Kidney capillary endothelial cell (primary cell): ENCODE data around the gene ABTB1.

ENCODE experiments used
- DNase-seq: peaks from one replicate; pipeline ENCODE4 v3.0.0-alpha.2; 2018; ENCODE audit warnings: low spot score

ABTB1 gene

DNA sequence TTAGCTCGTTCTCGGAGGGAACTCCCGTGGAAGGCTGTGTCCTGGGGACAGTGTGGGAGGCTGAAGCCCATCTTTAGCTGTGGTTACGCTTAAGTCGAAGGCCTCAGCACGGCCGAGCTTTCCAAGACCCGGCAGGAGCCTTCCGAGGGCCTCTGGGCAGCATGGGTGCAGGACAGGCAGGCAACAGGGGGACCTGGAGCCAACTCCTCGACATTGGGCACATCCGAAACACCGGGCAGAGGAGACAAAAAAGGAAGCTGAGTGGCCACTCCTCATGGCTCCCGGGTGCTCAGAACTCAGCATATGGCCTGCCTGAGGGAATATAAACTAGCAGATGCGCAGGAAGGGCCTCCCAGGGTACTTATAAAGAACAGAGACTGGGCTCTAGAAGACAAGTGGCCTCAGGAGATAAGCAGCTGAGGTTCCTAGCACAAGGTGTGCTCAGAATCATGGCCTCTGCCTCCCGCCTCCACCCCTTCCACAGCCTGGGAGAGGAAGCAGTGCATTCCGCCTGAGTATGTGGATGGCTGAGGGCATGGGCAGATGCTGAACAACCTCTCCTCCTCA, 34.1 kb downstream of the ABTB1 start:
- no peak for DNase-seq

DNA sequence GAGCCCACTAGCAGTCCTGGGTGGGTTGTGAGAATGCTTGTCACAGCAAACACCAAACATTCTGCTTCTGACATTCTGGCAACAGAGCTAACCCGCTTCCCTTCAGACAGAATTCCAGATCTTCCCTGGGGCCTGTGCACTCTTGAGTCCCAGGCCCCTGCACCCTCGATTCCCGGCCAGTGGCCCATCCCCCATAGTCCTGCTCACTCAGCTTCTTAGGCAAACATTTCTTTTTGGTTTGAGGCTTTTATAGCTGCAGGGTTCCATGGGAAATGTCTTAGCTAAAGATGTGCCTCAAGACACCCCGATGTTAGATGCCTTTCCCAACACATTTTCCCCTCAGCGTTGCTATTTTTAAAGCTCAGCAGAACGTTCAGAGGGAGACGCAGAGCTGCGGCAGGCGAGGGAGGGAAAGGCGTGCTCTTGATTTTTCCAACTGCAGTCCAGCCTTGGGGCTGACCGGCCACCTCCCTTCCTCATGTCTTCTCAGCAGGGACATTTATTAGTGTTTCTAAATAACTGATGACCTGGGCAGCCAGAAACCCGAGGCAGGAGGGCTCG, 35.2 kb downstream of the ABTB1 start:
- DNase-seq = no peak

DNA sequence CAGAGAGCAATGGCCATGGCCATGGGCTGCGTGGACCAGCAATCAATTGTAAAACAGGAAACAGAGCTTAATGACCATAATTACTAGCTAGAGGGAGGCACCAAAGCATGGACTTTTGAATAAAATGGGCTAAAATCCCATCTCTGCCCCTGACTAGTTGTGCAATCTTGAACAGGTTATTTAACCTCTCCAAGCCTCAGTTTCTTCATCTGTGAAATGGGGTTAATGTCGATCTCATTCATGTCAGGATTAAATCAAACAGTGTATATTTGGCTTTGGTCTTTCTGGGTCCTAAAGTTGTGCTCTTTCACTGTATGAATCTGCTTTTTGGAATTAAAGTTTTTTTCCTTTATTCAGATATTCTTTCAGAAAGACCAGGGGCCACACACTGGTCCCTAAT, 36.1 kb downstream of the ABTB1 start:
- DNase-seq = no peak

DNA sequence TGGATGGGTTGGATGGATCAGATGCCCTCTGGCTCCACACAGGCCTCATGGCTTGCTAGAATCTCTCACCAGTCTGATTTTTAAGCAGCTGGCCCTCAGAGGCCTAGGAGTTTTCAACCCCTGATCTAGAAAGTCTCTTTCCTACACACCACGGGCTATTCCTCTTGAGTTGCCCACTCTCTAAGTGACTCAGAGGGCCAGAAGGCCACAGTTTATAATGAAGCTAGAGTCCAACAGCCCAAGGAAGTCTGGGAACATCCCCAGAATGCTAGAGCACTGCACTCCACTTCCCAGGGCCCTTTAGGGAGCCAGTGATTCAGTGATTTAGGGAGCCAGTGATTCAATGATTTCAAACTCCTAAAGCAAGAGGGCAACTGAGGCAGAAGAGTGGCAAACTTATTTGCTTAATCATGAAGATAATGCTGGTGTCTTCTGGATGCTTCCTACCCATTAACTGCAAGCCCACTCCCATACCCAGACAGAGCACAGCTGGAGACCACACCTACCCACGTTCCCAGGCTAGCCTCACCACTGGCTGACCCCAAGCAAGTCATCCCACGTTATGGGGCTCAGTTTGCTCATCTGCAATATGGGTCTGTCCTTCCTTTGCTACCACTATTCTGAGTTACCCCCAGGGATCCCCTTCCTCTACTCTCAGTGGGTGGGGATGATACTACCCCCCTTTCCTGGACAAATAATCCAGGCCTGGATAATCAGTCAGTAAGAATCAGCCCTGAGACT, 36.7 kb downstream of the ABTB1 start:
- DNase-seq = no peak

DNA sequence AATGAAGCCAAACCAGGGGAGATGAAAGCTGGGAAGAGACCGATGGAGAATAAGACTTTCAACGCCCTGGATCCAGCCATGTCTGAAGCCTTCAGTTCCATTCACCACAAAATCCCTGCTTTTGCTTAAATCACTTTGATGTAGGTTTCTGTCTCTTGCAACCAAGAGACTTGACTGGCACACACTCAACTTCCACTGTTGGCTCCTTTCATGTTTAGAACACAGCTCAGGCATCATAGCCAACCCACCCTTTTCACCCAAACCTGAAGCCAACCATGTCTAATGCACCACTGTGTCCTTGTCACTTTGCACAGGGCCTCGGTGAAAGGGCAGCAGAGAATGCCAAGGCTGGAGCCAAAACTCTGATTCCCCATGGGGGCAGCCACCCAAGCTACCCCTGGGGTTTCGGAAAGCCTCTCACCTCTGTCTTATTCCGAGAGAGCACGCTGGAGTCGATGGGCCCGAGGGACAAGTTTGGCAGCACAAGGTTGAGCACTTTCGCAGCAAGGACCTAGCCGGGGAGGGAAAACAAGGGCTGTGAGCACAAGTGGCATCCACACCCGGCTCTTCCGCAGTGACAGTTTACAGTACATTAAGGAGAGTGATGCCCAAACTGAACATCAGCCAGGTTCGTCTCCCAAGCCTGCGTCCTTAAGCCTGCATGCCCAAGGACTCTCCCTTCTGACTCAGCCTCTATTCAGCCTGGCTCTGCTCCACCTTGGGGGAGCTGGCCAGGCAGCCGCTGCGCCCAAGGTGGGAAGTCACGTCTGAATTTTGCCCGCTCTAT, 37.6 kb downstream of the ABTB1 start:
- no peak for DNase-seq

DNA sequence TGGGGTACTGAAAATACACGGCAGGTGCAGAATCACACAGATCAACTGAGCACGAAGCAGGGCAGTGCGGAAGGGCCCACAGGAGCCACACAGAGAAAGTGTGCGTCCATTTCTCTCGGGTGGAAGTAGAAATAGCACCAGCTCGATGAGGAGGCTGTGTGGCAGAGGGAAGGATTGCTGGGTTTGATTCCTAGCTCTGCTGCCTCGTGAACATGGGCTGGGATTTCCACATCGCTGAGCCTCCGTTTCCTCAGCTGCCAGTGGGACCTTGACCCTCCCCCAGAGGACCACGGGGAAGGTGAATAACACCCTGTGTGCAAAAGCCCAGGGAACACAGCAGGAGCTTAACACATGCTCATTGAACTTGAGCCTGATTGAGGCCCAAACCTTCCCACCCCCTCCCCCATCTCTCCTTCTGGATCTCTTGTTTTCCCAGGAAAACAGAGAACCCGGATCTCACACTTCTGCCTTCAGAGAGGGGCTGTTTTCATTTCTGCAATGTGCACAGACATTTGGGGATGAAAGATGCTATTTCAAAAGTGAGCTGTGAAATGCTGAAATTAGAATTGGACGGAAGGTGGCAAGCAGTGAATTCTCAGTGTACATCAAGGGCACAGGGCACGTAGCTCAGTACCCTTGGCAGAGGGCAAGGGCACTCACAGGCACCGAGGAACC, 38.4 kb downstream of the ABTB1 start:
- DNase-seq = no peak

DNA sequence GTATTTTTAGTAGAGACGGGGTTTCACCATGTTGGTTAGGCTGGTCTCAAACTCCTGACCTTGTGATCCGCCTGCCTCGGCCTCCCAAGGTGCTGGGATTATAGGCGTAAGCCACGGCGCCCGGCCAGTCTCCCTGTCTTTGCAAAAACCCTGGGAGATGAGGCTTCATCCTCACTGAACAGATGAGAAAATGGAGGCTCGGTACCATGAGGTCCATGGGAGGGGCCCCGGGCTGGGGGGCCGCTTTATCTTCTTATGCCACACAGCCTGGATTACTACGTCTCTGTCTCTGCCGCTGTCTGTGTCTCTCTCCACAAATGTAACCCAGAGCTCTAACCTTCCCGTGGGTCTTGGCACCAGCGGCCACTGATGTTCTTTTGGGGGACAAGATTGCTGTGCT, 39.1 kb downstream of the ABTB1 start:
- no peak for DNase-seq

DNA sequence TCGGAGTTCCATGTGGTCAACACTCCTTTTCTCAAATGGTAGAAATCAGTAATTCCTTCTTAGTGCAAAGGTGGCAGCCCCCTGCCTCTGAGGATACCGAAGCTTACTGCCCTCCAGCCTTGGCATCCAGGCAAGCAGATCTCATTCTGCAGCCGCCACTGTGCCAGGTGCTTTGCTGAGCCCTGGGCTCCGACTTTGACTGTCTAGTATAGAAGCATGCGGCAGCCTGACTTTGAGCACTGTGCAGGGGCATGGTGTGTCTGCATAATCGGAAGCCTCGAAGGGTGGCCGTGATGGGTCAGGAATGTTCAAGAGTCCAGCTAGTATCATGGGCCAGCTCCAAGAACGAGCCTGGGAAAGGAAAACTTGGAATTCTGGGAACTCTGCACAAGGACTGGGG, 39.7 kb downstream of the ABTB1 start:
- no peak for DNase-seq

DNA sequence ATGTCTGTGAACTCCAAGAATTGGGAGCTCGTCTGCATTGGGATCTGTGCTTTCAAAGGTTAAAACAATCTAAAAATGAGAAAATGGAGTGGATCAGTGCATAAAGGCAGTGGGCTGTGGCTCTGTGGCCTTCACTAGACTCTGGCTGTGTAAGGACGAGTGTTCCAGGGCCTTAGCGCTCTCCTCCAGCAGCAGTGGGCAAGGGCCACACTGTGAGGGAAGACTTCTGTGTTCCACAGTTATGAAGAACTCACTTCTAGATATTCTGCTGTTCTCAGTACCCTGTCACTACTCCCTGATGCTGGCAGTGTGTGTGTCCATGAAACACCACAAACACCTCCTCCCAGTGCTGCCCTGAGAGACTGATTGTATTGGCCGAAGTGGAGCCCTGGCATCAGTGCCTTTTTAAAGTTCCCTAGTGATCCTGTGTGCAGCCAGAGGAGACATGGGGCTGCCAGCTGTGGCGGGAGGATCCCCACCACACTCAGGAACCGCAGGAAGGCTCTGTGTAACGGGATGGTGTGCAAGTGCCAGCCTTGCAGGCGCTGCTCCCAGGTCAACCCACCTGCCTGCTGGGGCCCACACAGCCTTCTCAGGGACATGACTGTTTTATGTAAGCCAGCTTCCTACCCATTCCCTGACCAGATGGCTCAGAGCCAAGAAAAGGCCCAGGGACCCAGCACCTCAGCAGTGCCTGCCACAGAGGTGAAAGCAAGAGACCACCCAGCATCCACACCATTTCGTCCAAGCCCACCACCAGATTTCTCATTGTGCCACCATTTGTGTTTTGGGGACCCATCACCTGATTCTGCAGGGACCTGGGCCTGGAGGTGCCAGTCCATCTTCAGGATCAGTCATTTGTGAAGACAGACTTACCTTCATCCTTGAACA, 40.4 kb downstream of the ABTB1 start:
- DNase-seq = no peak

DNA sequence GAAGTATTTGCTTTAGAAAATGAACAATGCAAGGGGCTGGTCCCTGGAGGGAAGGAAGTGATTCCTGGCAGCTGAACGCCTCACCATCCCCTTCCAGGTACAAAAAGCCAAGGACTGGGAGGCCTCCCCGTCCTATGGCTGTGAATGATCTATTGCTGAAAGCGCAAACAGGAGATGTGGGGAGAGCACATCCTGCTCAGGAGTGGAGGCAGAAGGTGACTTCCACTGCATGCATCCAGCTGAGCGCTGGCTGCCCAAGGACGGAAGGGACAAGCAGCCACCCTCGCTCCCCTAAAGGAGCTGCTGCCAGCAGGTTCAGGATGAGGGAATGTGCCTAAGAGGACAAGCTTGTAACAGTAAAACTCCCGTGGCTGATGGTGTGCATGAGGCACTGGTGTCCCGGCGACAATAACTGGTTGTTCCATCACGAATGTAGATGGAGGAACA, 41.4 kb downstream of the ABTB1 start:
- no peak for DNase-seq

DNA sequence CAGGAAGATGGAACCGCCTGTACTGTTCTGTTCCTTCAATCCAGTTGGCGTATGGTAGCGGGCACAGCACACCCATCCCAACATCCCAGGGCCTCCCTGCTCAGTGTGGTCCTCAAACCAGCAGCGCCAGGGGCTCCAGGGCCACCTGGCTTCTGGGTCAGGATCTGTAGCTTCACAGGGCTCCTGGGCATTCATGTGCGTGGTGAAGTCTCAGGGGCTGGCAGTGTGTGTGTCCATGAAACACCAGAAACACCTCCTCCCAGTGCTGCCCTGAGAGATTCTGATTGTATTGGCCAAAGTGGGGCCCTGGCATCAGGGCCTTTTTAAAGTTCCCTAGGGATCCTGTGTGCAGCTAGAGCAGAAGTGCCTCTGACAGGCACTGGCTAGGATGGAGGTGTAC, 42.1 kb downstream of the ABTB1 start:
- no peak for DNase-seq

DNA sequence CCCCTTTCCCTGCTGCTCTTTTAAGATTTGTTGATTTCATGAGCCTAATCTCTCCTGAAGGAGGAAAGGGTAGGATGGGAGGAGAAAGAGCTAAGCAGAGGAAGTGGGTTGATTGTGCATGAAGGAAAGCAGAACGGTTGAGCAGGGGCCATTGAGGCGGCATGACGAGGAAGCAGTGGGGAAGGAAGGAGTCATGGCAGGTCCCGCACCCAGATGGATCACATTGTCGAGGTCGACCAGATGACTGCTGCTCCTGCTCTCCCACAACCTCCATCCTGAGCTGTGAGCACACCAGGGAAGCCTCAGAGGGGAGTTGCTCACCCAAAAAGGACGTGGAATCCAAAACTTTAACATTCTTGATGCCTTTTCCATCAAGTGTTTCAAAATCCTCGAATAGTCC, 42.8 kb downstream of the ABTB1 start:
- DNase-seq = no peak

DNA sequence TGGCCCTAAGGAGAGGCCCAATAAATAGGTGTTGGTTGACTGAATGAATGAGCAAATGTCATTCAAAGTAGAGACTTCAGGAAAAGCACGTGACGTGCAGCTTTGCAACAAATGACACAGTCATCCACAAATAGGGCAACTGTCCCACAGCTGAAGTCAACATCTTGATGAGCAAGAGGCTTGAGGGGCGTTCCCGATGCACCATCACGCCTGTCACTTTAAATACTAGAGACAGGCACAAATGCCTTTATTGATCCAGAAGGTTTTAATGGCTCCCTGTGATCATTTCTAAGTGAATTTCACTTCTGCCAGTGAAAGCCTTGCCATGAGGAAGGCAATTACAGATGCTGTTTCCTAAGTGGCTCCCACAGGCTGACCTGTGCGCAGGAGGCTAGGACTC, 43.6 kb downstream of the ABTB1 start:
- DNase-seq = no peak

DNA sequence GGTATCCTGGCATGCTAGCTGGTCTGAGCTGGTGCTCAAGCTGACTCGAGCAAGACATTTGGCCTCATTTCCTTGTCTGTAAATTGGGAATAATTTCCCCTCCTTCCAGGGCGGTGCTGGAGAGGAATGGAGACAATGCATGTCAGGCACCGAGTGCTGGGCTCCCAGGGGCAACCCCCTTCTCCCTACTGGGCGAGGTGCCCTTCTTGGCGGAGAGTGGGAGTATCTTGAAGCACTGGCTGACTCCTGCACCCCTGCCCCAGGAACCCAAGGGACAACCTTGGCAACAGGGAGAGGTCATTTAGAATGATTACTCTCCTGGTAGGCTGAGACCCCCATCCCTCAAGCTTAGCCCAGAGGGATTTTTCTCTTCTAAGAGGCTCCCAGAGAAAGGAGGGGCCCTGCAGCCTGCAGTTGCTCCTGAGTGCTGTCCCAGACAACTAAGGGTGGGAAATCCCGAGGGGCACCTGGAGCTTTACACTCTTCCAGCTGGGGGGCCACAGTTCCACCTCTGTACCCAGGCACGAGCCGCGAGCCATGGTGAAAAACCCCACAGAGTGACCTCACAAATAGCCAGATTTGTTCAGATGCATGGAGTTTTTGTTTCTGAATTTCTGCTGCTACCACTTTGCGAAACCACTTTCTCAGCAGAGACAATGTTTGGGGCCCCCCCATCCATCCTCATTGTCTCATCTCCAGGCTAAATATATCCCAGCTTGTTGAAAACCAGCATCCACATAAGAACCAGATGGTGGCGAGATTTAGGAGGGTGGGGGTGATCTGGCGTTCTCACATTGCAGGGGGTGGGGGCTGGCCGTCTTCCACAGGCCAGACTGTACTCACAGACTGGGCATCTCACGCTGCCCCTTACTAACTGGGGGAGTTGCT, 44.8 kb downstream of the ABTB1 start:
- no peak for DNase-seq

DNA sequence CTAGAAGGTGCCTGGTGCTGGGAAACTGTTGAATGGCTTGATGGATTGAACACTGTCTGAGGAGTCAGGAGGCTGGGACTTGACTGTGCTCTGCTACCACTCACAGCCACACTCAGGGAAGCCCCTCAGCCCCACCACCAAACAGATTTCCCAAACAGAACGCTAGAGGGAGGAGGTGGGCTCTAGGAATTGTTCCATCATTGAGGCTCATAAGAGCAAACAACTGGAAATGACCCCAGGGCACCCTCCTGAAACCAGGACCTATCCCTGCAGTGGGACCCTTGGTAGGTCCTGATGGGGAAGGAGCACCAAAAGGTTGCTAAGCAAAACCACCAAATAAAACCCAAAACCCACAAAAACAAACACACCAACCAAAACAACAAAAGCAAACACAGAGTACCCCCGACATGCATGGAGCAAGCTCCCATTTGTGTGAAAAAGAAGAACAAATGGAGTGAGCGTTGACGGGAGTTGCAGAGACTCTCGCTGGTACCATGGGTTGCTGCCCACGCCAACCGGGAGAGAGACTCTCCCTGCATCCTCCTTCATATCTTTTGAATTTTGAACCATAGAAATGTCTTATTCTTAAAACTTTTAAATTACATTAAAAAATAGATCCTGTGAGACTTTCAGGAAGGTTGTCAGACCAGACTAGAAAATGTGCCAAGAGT, 45.6 kb downstream of the ABTB1 start:
- DNase-seq = no peak

DNA sequence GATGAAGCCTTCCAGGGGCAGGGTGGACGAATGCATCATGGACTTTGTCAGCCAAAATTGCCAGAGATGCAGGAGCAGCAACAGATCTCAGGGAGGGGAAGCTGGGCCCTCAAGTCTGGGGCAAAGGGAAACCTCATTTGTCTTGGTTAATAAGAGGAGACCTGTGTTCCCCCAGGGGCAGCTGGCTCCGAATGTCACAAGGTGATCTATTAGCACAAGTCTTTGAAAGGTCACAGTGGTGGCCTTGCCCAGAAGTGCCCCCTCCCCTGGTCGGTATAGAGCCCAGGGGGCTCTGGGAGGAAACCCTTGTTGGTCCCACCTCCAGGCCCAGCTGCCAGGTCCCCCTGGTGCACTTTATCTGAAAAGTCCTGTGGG, 46.2 kb downstream of the ABTB1 start:
- DNase-seq = no peak

DNA sequence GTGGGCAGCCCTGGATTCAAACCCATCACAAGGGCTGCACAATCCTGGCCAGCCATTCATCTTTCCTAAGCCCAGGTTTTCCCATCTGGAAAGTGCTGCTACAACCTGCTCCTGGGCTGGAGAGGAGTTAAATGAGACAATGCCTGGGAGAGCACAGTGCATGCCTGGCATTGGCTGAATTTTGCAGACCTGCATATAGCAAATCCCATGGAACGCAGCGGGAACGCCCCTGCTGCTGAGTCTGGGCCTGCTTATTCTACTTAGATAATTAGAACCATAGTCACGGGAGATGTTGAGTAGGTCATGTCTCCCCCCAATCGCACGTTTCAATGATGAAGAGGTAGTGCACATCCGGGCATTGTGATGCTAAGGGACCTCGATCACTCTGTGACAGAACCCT, 46.6 kb downstream of the ABTB1 start:
- DNase-seq = no peak

DNA sequence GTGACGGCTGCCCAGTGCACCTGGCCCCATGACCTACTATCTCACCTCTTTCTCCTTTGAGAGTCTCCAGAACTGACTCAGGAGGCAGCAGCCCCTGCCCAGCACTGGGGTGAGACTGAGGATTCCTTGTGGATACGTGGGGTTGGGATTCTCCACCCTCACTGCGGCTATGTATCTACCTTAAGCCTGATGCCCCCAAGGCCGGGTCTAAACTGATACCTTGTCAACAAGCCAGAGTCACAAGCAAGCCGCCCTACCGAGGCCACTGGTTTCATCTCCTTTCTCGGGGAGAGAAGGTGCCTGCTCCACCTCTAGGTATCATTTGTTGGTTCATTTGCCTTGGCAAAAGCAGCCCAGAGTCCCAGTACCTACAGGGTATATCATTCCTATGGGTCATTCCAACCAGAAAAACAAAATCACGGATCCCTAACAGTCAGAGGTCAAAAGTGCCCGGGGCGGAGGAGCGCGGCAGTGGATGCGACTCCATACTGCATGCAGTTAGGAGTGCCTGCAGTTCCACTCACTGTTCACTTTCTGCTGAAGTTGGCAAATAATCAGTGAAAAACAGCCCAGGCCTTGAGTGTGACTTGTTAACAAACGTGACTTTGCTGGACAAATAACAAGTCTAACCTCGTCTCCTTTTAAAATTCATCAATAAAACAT, 47.5 kb downstream of the ABTB1 start:
- no peak for DNase-seq
